Measurements from ENCODE around the gene LNP1.

LNP1 gene

DNA sequence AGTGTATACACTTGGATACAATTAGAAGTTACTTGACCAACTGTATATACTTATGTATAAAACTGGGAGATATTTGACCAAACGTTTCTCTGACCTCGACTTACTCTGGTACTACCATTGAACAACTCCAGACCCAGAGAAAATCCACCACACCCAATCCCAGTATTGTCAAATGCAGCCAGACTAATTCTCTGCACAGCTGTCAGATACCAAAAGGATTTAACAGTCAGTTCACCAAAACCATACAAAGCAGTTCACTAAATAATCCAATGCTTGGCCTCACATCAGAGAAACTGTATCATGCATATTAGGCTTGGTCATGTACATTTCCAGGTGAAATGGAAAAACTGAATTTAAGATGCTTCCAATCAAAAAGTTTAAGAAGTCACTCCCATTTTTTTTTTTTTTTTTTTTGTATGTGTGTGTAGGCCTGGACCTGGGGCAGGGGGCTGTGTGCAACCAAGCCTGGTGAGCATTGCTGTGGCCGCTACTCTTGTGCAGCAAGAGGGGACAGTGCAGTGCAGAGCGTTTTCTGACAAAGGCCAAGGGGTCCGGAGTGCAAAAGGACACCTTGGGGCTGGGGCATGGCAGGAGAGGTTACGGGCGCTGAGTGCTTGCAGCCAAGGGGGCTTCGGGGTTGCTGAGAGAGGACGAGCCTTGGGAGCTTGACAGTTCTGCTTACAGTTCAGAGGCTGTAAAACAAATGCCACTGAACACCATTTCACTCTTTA is 1.8 kb upstream of the LNP1 start:
- no peak for DNase-seq (ENCODE audit: low read depth)

DNA sequence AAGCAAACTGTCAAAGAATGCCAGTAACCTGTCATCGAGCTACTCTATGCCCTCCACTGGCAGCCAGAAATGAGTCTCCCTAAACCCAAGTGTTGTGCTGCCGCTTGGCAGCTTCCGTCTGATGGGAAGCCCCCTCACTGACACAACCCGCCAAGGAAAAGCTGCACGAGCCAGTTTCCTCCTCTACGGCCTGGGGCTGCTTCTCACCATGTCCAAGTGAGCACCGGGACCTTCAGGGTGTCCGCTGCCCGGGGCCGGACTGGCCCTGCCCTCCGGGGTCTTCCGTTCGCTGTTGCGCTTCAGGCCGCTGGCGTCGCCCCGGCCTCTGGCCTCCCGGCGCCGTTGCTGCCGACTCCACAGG is 940 bp upstream of the LNP1 start:
- DNase-seq (ENCODE audit: low read depth) = peak; percentile 12

DNA sequence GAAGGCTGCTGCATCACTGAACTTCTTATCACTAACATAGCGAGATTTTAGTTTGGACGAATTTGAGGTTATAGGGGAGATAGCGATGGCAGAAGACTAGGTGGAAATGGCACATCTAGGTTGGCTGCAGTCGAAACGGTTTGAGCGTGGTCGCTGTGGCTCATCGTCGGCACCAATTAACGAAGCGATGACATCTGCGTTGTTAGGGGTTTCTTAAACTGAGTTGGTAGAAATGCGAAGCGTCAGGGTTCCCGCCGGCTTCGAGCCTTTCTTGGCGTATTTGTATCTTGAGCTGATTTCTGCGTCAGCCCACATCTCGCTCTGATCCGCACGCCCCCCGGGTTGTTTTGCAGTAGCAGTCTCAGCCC is 319 bp downstream of the LNP1 start:
- peak; percentile 44 for DNase-seq (ENCODE audit: low read depth)

- DNase-seq (ENCODE audit: low read depth) = no peak
Measured at GRCh38 chr3:100402256-100402655, 917 bp downstream of the LNP1 start.

GRCh38 chr3:100402891-100403290 is 1.6 kb downstream of the LNP1 start:
- DNase-seq (ENCODE audit: low read depth) = no peak

DNA sequence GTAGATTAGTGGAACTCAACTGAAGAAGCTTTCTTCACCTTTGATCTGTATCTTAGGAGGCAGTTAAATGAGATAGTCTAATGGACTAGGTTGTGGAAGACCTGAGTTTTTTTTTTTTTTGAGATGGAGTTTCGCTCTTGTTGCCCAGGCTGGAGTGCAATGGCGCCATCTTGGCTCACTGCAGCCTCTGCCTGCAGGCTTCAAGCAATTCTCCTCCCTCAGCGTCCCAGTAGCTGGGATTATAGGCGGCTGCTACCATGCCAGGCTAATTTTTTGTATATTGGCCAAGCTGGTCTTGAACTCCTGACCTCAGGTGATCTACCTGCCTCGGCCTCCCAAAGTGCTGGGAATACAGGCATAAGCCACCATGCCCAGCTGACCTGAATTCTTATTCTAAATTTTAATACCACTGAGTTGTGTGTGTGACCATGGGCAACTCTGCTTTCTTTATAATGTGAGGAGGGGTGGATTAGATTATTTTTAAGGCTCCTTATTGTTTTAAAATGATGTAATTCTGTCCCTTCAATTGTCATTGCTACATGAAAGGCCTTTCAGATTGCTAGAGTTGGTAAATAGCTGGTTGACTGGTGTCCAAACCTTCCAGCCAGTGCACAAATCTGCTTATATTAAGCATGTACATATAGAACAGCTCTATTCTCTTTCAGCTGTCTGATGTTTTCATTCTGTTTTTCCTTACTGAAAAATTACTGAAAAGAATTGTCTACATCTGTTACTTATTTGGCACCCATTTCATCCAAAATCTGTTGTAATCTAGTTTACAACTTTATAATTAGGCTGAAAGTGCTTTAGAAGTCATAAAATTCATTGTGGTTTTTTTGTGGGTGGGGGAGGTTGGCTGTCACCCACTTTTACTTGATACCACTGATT is 2.3 kb downstream of the LNP1 start:
- no peak for DNase-seq (ENCODE audit: low read depth)

GRCh38 chr3:100404250-100404548 is 2.9 kb downstream of the LNP1 start:
- no peak for DNase-seq (ENCODE audit: low read depth)

DNA sequence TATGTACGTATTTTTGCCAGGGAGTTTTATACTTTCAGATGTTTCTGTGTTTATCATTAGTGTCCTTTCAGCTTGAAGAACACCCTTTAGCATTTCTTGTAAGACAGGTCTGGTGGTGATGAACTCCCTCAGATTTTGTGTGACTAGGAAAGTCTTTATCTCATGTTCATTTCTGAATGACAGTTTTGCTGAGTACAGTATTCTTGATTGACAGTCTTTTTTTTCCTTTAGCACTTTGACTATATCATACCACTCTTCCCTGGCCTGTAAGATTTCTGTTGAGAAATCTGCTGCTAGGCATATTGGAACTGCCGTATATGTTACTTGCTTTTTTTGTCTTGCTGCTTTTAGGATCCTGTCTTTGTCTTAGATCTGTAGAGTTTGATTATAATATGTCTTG is 5.8 kb downstream of the LNP1 start:
- no peak for DNase-seq (ENCODE audit: low read depth)

DNA sequence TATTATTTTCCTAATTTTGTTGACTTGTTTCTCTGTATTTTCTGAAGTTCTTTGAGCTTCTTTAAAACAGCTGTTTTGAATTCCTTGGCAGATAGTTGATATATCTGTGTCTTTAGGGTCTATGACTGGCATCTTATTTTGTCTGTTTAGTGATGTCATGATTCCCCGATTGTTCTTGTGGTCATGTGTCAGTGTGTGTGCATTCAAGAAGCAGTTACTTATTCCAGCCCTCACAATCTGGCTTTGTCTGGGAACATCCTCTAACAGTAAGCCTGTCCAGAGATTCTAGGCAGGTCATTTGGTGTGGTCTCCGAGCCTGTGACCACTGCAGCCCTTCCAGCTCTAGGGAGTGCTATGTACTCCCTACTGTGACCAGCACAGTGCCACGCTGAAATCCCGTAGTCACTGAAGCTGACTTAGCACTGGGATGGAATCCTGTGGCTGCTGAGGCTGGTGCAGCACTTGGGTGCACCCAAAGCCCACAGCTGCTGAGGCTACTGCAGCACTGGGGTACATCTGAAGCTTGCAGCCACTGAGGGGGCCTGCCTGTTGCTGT is 6.7 kb downstream of the LNP1 start:
- no peak for DNase-seq (ENCODE audit: low read depth)

- no peak for DNase-seq (ENCODE audit: low read depth)
Measured at GRCh38 chr3:100411091-100411982, 10.0 kb downstream of the LNP1 start.

DNA sequence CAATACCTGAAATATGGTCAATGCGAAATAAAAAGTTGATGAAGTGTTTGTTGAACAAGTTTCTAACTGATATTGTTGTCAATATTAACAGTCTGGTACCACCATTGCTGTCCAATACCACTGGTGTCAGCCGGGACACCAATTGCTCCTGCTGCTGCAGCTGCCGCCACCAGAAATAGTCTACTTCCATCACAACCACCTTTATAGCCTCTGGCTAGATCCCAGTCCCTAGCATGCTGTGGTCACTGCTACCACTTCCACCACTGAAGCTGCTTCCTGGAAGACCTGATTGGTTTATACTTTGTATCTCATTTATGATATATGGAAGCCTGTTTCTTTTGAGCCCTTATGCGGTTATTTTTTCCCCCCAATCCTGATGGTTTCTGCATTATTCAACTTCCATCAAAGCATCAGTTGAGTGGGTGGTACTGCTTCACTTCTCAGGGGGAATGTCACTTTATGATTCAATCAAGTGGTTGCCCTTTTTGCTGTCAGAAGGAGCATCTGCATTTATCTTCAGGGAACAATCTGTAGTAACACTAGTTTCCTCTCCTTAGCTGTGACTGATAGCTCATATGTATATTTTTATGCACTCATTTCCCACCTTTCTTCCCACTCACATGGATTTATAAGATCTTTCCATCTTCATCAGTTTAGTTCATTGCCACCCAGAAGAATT is 11.7 kb downstream of the LNP1 start:
- no peak for DNase-seq (ENCODE audit: low read depth)

DNA sequence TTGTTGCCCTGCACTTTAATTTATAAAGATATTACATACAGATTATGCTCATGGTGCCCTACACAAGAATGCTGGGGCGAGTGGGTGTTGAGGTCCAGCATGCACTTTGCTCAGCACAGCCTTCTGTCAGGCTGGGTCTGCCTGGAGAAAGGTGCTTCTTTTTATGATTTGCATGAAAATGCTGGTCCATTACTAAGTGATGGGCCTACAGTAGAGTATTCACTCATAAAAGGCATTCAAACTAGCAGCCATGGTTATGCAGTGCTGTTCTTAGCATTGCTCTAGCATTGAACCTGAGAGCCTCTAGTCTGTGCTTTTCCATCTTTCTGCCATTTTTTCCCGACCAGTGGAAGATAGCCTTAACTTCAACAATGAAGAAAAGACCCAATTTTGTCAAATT is 12.3 kb downstream of the LNP1 start:
- DNase-seq (ENCODE audit: low read depth) = no peak

DNA sequence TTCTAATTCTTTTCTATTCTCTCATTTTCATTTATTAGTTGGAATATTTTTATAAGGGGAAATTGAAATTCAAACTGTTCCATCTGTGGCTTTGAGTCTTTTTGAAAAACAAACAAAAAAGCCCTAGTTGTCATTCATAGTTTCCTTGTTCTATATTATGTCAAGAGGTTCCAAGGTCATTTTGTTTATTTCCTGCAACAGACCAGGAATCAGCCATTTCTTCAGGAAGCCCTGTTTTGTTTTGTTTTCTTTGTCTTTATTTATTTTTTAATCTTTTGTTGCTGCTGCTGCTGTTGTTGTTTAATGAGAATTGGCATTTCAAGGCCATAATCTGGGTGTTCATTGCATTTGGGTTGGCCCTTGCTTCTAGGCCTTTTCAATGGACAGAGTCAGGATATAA is 14.8 kb downstream of the LNP1 start:
- DNase-seq (ENCODE audit: low read depth) = no peak

DNA sequence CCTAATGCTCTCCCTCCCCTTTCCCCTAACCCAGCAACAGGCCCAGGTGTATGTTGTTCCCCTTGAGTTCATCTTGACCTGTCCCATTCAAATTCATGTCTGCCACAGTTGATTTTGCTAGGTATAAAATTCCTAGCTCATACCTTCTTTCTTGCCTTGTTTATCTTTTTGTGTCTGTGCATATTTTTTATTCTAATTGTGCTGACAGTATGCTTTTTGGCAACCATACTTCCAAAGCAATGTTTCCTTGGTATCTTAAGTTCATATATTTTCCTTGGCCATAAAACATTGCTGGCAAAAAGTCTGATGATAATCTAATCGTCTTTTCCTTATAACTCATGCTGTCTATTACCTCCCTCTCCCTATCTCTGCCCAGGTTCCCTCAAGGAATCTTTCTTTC is 15.5 kb downstream of the LNP1 start:
- DNase-seq (ENCODE audit: low read depth) = no peak

DNA sequence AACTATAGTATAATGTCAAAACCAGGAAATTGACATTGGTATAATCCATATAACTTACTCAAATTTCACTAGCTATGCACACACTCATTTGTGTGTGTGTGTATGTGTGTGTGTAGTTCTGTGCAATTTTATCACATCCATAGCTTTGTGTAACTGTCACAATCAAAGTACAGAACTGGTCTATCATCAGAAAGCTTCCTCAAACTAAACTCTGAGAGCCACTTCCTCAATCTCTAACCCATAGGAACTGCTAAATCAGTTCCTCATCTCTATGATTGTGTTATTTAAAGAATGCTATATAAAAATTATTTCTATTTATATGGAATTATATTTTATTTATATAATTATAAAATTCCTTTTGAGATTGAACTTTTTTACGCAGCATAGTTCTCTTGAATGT is 18.1 kb downstream of the LNP1 start:
- DNase-seq (ENCODE audit: low read depth) = no peak

GRCh38 chr3:100420885-100421284 is 19.5 kb downstream of the LNP1 start:
- no peak for DNase-seq (ENCODE audit: low read depth)

DNA sequence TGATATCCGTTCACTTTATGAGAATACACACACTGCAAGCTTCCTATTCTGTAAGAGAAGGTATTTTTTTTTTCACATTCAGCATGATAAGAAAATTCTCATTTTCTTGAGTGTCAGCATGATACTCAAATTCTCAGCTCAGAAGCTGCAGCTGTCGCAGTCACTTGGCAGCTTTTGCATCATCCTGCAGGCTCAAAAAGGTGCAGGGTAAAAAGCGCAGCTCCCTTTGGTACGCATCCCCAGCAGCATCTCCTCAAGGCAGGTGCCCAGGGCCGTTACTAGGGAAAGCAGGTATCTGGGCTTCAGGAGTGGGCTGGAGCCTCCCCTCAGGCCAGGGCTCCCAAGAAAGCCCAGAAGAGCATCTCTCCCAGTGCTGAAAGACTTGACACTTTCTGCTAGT is 22.3 kb downstream of the LNP1 start:
- DNase-seq (ENCODE audit: low read depth) = no peak

DNA sequence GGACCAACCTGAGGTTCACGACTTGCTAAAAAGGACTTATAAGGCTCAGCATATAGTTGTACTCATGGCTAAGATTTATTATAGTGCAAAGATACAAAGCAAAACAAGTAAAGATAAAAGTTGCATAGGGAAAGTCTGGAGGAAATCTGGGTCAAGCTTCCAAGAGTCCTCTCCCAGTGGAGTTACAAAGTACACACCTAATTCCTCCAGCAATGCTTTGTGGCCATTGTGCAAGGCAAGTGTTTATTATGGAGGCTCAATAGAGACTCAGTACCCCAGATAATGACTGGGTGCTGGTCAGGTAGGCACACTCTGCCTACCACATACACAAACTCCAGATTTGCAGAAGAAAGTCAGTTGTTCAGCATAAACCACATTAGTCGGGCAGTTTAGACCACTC is 22.9 kb downstream of the LNP1 start:
- DNase-seq (ENCODE audit: low read depth) = no peak

GRCh38 chr3:100425316-100425715 is 24.0 kb downstream of the LNP1 start:
- DNase-seq (ENCODE audit: low read depth) = no peak

- no peak for DNase-seq (ENCODE audit: low read depth)
Measured at GRCh38 chr3:100426067-100426682, 24.8 kb downstream of the LNP1 start.

GRCh38 chr3:100427699-100428098 is 26.4 kb downstream of the LNP1 start:
- no peak for DNase-seq (ENCODE audit: low read depth)
